Panc1 (cell line): ENCODE measurements around the gene DYNC1H1. TPM values are rescaled to one million over a fixed set of nuclear protein-coding genes. Genes with fewer than 3 reads are reported as not detected.

Source experiments
- ATAC-seq: fragments of 200-7000 bp; cut with Tn5 transposase; 2 replicates; pipeline ENCODE4 v1.9.1; 2020; ENCODE audit warnings: mild to moderate bottlenecking, moderate library complexity
- BruUV-seq: library from RNA; stranded (reverse); fragments of 400-500 nt; replicated peaks from 2 replicates; lab custom pipeline; 2021; lab: Mats Ljungman, UMichigan
- CTCF ChIA-PET: fragments of 300-600 bp; sonication (Branson Sonifier 250); formaldehyde crosslinking; loops from one replicate; lab custom pipeline; 2022; ENCODE audit warnings: antibody characterized with exemption; lab: Charles Lee
- POLR2A ChIA-PET: fragments of 300-600 bp; sonication (Branson Sonifier 250); formaldehyde crosslinking; loops from one replicate; lab custom pipeline; 2022; ENCODE audit warnings: antibody characterized with exemption; lab: Charles Lee
- DNase-seq: peaks from one replicate; pipeline ENCODE4 v3.0.0-alpha.2; 2010; ENCODE audit warnings: low read depth, low spot score
- H3K27ac ChIP-seq: 2 replicates; pipeline ENCODE4 v1.5.1; 2011; ENCODE audit warnings: mild to moderate bottlenecking, low read length, inconsistent platforms
- H3K27me3 ChIP-seq: fragments of 200-500 bp; sonication (Bioruptor generic); 2 replicates; pipeline ENCODE4 v1.6.0; 2014; ENCODE audit warnings: low read length, inconsistent platforms; ENCODE audit not compliant: control insufficient read depth, insufficient read depth
- H3K36me3 ChIP-seq: fragments of 200-500 bp; sonication (Bioruptor generic); 2 replicates; pipeline ENCODE4 v1.5.1; 2014; ENCODE audit warnings: inconsistent platforms, mild to moderate bottlenecking, low read length, moderate library complexity; ENCODE audit not compliant: control insufficient read depth, insufficient read depth
- H3K4me1 ChIP-seq: 2 replicates; pipeline ENCODE4 v1.5.1; 2011; ENCODE audit warnings: inconsistent platforms, mild to moderate bottlenecking, low read length, moderate library complexity; ENCODE audit not compliant: control insufficient read depth, insufficient read depth
- H3K4me3 ChIP-seq, 2 experiments: 2 replicates each; pipeline ENCODE4 v1.5.1; 2011 to 2012; ENCODE audit warnings: low read depth in 2 of 2, low read length in 2 of 2, mild to moderate bottlenecking in 2 of 2, inconsistent platforms in 1 of 2, moderate library complexity in 1 of 2
- H3K9me3 ChIP-seq: fragments of 200-500 bp; sonication (Bioruptor generic); 2 replicates; pipeline ENCODE4 v1.5.1; 2014; ENCODE audit warnings: low read depth, mild to moderate bottlenecking, inconsistent platforms, low read length, moderate library complexity; ENCODE audit not compliant: control insufficient read depth, insufficient read depth
- CTCF ChIP-seq: fragments of 450-650 bp; IDR thresholded peaks from 2 replicates; pipeline ENCODE4 v1.5.1; 2017; ENCODE audit warnings: mild to moderate bottlenecking
- POLR2AphosphoS5 ChIP-seq: IDR thresholded peaks from 2 replicates; pipeline ENCODE4 v1.6.1; 2012; ENCODE audit warnings: mild to moderate bottlenecking, low read depth, low read length, moderate library complexity
- REST ChIP-seq, 2 experiments: IDR thresholded peaks; 2 replicates each; pipeline ENCODE4 v1.6.1; 2011 to 2012; ENCODE audit warnings: low read depth in 2 of 2, control low read depth in 1 of 2, low read length in 1 of 2, mild to moderate bottlenecking in 1 of 2, moderate library complexity in 1 of 2; ENCODE audit not compliant: insufficient read depth in 1 of 2
- SIN3A ChIP-seq: IDR thresholded peaks from 2 replicates; pipeline ENCODE4 v1.6.1; 2012; ENCODE audit warnings: low read depth, mild to moderate bottlenecking, low read length, moderate library complexity, borderline replicate concordance; ENCODE audit not compliant: insufficient read depth
- TCF7L2 ChIP-seq: IDR thresholded peaks from 2 replicates; pipeline ENCODE4 v1.6.1; 2011; ENCODE audit warnings: mild to moderate bottlenecking, low read depth, low read length, inconsistent platforms
- in situ Hi-C: cut with HindIII; loops from 2 replicates; pipeline ENCODE4 v1.10.0; 2016; ENCODE audit warnings: low sequenced_read_pairs, low pct_unique_long_range_greater_than_20kb
- intact Hi-C: fragments of 100-400 bp; cut with micrococcal nuclease; formaldehyde crosslinking; loops from one replicate; pipeline ENCODE4 v1.10.0; 2022; ENCODE audit not compliant: unreplicated experiment
- total RNA-seq: library from RNA; stranded (reverse); gene quantifications from one replicate; pipeline ENCODE4 v1.2.1, GENCODE V29; 2021; ENCODE audit not compliant: unreplicated experiment

DYNC1H1 gene
- total RNA-seq, 1 experiment from 2014 or later, result 382 TPM

- ChIA-PET POLR2A (no interaction called here), CTCF (no interaction called here)
- TSS peak; percentile 77 for BruUV-seq
- in situ Hi-C loops, result no loop called here
- Histone ChIP-seq H3K27me3 (no peaks in the 10 kb centered on the region), H3K4me3 (no peak overlapping the region), H3K9me3 (no peaks in the 10 kb centered on the region), H3K36me3 (peaks cover 12% of the 10 kb centered on the region), H3K27ac (no peak overlapping the region), H3K4me1 (no peaks in the 10 kb centered on the region)
- TF ChIP-seq POLR2AphosphoS5 (no peak), REST (IDR thresholded peaks at IDR 0.05; ENCODE audit: insufficient read depth in 1 of 2, low read depth in 2 of 2, low read length in 1 of 2) (no peak), CTCF (no peak), TCF7L2 (no peak), SIN3A (no peak)
- intact Hi-C loops, result no loop called here
- ATAC-seq (no peak), DNase-seq (no peak)
Measured at GRCh38 chr14:102039157-102039556, 74.8 kb downstream of the DYNC1H1 start.

DNA sequence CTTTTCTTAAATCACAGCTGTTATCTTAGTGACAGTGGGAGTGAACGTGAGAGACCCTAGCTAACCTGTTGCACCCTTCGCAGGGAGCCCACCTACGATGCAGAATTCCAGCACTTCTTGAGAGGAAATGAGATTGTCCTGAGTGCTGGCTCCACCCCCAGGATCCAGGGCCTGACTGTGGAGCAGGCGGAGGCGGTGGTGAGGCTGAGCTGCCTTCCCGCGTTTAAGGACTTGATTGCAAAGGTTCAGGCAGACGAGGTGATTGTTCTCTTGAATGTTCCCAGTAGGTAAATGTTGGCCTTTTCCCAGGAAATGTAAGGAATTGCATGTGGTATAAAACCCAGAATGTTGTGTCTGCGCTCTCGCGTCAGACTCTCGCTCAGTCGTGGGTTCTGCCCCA is 75.8 kb downstream of the DYNC1H1 start:
- DNase-seq, result no peak
- ChIA-PET POLR2A (no interaction called here), CTCF (no interaction called here)
- intact Hi-C loops (no loop called here), in situ Hi-C loops (no loop called here)
- Histone ChIP-seq H3K27ac (no peak overlapping the region), H3K4me3 (no peak overlapping the region), H3K27me3 (no peaks in the 10 kb centered on the region), H3K9me3 (no peaks in the 10 kb centered on the region), H3K4me1 (no peaks in the 10 kb centered on the region), H3K36me3 (peaks cover 12% of the 10 kb centered on the region)
- no peak for TF ChIP-seq POLR2AphosphoS5
- TF ChIP-seq CTCF, result no peak
- TF ChIP-seq REST (IDR thresholded peaks at IDR 0.05; ENCODE audit: insufficient read depth in 1 of 2, low read depth in 2 of 2, low read length in 1 of 2), result no peak
- TF ChIP-seq TCF7L2, result no peak
- no peak for TF ChIP-seq SIN3A
- no TSS peak for BruUV-seq
- no peak for ATAC-seq
